Heart left ventricle (tissue), 16 donors: Measurements from ENCODE around the gene TNFAIP3. TPM values are rescaled to one million over a fixed set of nuclear protein-coding genes. Genes with fewer than 3 reads are reported as not detected.

Experiments
- ATAC-seq, 4 donors: fragments of 200-7000 bp; cut with Tn5 transposase; one replicate each; pipeline ENCODE4 v1.9.1; 2020 to 2022; ENCODE audit warnings: moderate library complexity in 4 of 4, mild to moderate bottlenecking in 3 of 4, moderate number of reproducible peaks in 1 of 4
- DNase-seq, 5 donors: peaks; one replicate each; pipeline ENCODE4 v3.0.0-alpha.2; 2020
- H3K27ac ChIP-seq, 12 donors: fragments of 200-600 bp; sonication (generic) in 4 of 12; one replicate each; pipeline versions ENCODE4 v1.5.0 to v1.8.0; 2016 to 2022; ENCODE audit warnings: mild to moderate bottlenecking in 2 of 12
- H3K27me3 ChIP-seq, 9 donors: fragments of 200-600 bp; sonication (generic) in 2 of 9; one replicate each; pipeline versions ENCODE4 v1.5.1 to v1.8.0; 2016 to 2022; ENCODE audit warnings: mild to moderate bottlenecking in 3 of 9
- H3K36me3 ChIP-seq, 9 donors: fragments of 200-600 bp; sonication (generic) in 2 of 9; one replicate each; pipeline versions ENCODE4 v1.5.0 to v1.8.0; 2018 to 2022; ENCODE audit warnings: mild to moderate bottlenecking in 2 of 9
- H3K4me1 ChIP-seq, 12 donors: fragments of 200-600 bp; sonication (generic) in 4 of 12; one replicate each; pipeline versions ENCODE4 v1.5.0 to v1.8.0; 2016 to 2022; ENCODE audit warnings: mild to moderate bottlenecking in 3 of 12
- H3K4me3 ChIP-seq, 12 donors: fragments of 200-600 bp; sonication (generic) in 4 of 12; one replicate each; pipeline versions ENCODE4 v1.5.0 to v1.8.0; 2017 to 2022; ENCODE audit warnings: mild to moderate bottlenecking in 9 of 12, moderate library complexity in 4 of 12
- H3K9me3 ChIP-seq, 12 donors: fragments of 200-600 bp; sonication (generic) in 4 of 12; one replicate each; pipeline versions ENCODE4 v1.5.0 to v1.8.0; 2016 to 2022; ENCODE audit warnings: mild to moderate bottlenecking in 1 of 12
- POLR2A ChIP-seq, 2 donors: fragments of 450-650 bp; IDR thresholded peaks; one replicate each; pipeline ENCODE4 v1.6.1; 2017; ENCODE audit warnings: antibody characterized with exemption in 2 of 2, mild to moderate bottlenecking in 2 of 2, moderate library complexity in 2 of 2
- WGBS, 4 donors: extraction: QIAGEN DNeasy Blood & Tissue Kit in 2 of 4; methylation state at CpG; one replicate each; pipeline versions ENCODE4 v1.1.5 to v1.1.7; 2013 to 2018; 5-methylcytosine and 5-hydroxymethylcytosine counted together
- intact Hi-C, 10 donors: fragments of 100-400 bp; cut with DNase I; formaldehyde crosslinking; loops; one replicate each; pipeline versions ENCODE4 v1.11.1 to v1.14.2; 2022
- polyA plus RNA-seq, 2 donors: library from polyadenylated mRNA; stranded (reverse); fragments of 200-250 nt; gene quantifications; one replicate each; pipeline ENCODE4 v1.2.3, GENCODE V29; 2013
- total RNA-seq, 9 donors: library from RNA; depleted of rRNA in 2 of 9; stranded (reverse); fragments of >200 nt in 2 of 9; fragmentation: NEBNext Ultra II Directional in 3 of 9; extraction: Animal tissue kit (Norgen Biotek cat#: 25700) in 3 of 9; gene quantifications; one replicate each; pipeline versions ENCODE4 v1.1.0 to v1.2.4, GENCODE V29; 2016 to 2023
- TF ChIP-seq, protein P1 (sequence below), 12 donors: fragments of 200-600 bp; sonication (generic) in 4 of 12; IDR thresholded peaks; one replicate each; pipeline versions ENCODE4 v1.5.0 to v1.8.0; 2018 to 2022; ENCODE audit warnings: antibody characterized with exemption in 12 of 12, mild to moderate bottlenecking in 5 of 12
- donor health status: ischemic (EF 13 %, LVEDD 7.1; RV severe dilation, severe dysfunction).
- donor health status: healthy with polysubstance abuse.
- donor health status: DM: no; HTN: yes; CAD: no.
- donor health status: DM: no; HTN: no; CAD: no.
- donor health status: ischemic (EF 25% LVEDD 6.9; RV normal size, moderate dysfunction).
- donor health status: ischemic (EF 25% LVEDD 5.7; RV mildly dilated, moderate dysfunction).
- donor health status: healthy.
- donor health status: DM: yes; HTN: yes; CAD: no.
- donor health status: ischemic (EF 35%, LVEDD 5.7; RV mildly dilated, moderate dysfunction).
- donor health status: nonischemic (EF 11% LVEDD 7.7; RV severe dilation, severe dysfunction).
- donor health status: DM: yes; HTN: yes; CAD: no.
- donor health status: PGD.
- donor health status: ischemic (EF 29% LVEDD 5.4; RV normal size, mild dysfunction).
- donor health status: nonischemic (EF 23%, LVEDD 6.1; RV moderate dilation, normal function).

Gene TNFAIP3
- total and polyA plus RNA-seq, 11 donors = 3.0 to 33.7 (median 4.7) TPM

DNA sequence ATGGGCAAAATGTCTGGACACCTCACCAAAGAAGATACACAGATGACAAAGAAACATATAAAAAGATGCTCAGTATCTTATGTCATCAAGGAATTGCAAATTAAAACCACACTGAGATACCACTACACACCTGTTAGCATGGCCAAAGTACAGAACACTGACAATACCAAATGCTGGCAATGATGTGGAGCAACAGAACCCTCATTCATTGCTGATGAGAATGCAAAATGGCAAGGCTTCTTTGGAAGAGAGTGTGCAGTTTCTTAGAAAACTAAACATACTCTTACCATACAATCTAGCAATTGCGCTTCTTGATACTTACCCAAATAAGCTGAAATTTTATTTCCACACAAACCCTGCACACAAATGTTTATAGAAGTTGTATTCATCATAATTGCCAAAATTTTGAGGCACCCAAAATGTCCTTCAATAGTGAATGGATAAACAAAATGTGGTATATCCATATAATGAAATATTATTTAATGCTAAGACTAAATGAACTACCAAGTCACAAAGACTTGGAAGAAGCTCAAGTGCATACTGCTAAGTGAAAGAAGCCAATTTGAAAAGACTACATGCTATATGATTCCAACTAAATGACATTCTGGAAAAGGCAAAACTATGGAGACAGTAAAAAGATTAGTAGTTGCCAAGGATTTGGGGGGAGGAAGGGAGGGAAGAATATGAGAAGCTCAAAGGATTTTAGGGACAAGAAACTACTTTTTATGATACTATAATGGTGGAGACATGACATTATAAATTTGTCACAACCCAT lies 50.7 kb downstream of the TNFAIP3 start:
- H3K4me3 ChIP-seq = no peak overlapping the region
- 96 to 100% (median 99%) methylated on average over 1 of the region's 1 CpG for WGBS, 4 donors
- intact Hi-C loops = no loop called here

DNA sequence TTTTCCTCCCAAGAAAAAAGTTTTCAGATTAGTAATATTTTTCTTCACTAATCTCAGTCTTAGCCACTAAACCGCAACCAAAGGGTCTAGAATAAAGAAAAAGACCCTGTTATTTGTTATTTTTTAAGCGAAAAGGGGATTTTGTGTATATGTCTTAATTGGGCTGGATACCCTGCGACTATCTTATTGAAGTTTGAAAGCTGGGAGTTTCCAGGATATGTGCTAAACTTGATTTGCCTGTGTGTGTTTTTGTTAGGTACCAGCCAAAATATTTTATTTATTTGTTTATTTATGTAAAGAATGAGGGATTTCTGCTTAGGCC lies 52.4 kb downstream of the TNFAIP3 start:
- Histone ChIP-seq H3K4me1 (no peaks in the 10 kb centered on the region), H3K27me3 (no peaks in the 10 kb centered on the region), H3K27ac (no peak overlapping the region), H3K9me3 (peaks cover 0 to 2% (median 0%) of the 10 kb centered on the region in 12 donors), H3K36me3 (no peaks in the 10 kb centered on the region), H3K4me3 (no peak overlapping the region)
- 90 to 97% (median 94%) methylated on average over 3 of the region's 3 CpGs for WGBS, 4 donors
- no peak for ATAC-seq
- TF ChIP-seq POLR2A (IDR thresholded peaks at IDR 0.05) = no peak
- TF ChIP-seq, protein P1, sequence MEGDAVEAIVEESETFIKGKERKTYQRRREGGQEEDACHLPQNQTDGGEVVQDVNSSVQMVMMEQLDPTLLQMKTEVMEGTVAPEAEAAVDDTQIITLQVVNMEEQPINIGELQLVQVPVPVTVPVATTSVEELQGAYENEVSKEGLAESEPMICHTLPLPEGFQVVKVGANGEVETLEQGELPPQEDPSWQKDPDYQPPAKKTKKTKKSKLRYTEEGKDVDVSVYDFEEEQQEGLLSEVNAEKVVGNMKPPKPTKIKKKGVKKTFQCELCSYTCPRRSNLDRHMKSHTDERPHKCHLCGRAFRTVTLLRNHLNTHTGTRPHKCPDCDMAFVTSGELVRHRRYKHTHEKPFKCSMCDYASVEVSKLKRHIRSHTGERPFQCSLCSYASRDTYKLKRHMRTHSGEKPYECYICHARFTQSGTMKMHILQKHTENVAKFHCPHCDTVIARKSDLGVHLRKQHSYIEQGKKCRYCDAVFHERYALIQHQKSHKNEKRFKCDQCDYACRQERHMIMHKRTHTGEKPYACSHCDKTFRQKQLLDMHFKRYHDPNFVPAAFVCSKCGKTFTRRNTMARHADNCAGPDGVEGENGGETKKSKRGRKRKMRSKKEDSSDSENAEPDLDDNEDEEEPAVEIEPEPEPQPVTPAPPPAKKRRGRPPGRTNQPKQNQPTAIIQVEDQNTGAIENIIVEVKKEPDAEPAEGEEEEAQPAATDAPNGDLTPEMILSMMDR (IDR thresholded peaks at IDR 0.05) = no peak
- no peak for DNase-seq
- intact Hi-C loops = no loop called here

More for the DNA sequence above, 50.7 kb downstream of the TNFAIP3 start:
- no peak for TF ChIP-seq POLR2A (IDR thresholded peaks at IDR 0.05)
- Histone ChIP-seq H3K27ac (no peak overlapping the region), H3K9me3 (peaks cover 0 to 15% (median 5%) of the 10 kb centered on the region in 12 donors), H3K4me1 (no peaks in the 10 kb centered on the region), H3K36me3 (no peaks in the 10 kb centered on the region), H3K27me3 (no peaks in the 10 kb centered on the region)
- ATAC-seq (no peak), DNase-seq (no peak)

DNA sequence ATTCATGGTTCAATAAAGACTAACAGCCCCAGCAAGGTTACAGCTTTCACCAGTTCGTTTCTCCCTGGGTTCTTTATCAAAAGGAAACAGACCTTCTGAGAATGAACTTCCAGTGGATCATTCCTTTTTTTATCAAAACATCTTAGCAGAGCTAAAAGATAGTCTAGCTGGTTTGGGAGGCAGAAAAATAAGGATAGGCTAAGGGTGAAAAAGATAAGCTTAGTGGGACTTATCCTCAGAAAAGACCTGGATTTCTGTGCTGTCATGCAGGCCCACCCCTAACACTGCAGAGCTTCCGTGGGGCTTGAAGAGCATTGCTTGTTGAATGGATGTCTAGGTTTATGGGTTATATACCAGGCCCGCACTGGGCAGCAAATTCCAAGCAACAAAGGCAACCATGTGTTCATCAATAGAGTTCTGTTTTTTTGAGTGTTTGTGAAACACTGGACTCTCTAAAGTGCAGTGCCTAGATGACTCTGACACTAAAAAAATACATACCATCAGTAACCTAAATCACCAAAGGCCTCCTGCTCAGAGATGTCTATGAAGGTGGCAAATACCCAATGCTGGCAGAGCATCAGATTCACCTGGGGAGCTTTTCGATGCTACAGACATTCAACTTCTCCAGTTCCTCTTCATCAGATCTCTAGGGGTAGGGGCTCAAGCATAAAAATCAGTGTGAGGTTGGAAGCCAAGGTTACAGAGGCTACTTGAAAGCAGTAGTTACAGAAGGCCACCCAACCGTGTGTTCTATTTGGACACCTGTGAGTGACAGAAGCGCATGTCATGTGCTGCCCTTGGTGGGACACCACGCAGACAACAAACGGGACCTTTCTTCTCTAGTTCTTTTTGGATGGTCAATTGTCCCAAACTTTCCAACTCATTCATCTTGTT lies 53.0 kb downstream of the TNFAIP3 start:
- no peaks in the 10 kb centered on the region for H3K9me3 ChIP-seq
- H3K4me1 ChIP-seq = no peaks in the 10 kb centered on the region
- H3K27ac ChIP-seq = no peak overlapping the region
- TF ChIP-seq POLR2A (IDR thresholded peaks at IDR 0.05) = no peak
- TF ChIP-seq, protein P1 (IDR thresholded peaks at IDR 0.05) = no peak
- DNase-seq (no peak), ATAC-seq (no peak)
- no peak overlapping the region for H3K4me3 ChIP-seq
- no peaks in the 10 kb centered on the region for H3K36me3 ChIP-seq
- H3K27me3 ChIP-seq = no peaks in the 10 kb centered on the region
- intact Hi-C loops = no loop called here
- 86 to 88% (median 87%) methylated on average over 8 of the region's 8 CpGs for WGBS, 4 donors

DNA sequence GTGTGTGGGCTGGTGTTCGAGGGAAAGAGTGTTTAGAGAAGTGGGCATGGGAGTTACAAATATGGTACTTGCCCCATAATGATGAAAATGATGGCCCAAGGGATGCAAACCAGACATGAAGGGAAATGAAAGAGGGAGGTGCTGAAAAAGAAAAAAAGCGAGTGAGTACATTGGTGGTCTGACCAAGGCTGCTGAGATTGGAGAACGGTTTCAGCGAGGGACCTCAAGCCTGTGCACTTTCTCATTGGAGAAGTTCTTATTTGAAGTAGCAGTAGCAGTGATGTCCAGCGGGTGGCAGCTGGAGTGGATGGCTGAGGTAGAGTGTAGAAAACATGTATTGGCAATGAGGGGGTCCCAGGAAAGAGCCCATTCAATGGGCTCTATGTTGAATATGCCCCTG lies 54.8 kb downstream of the TNFAIP3 start:
- no peak overlapping the region for H3K27ac ChIP-seq
- H3K9me3 ChIP-seq = no peaks in the 10 kb centered on the region
- peaks cover 0 to 12% (median 0%) of the 10 kb centered on the region in 12 donors for H3K4me1 ChIP-seq
- H3K4me3 ChIP-seq = no peak overlapping the region
- DNase-seq = no peak
- intact Hi-C loops = no loop called here
- 84 to 92% (median 90%) methylated on average over 5 of the region's 5 CpGs for WGBS, 4 donors
- H3K36me3 ChIP-seq = no peaks in the 10 kb centered on the region
- no peak for ATAC-seq
- no peak for TF ChIP-seq POLR2A (IDR thresholded peaks at IDR 0.05)
- TF ChIP-seq, protein P1 (IDR thresholded peaks at IDR 0.05) = peak in 2 of 12 donors; percentile 3 to 7
- no peaks in the 10 kb centered on the region for H3K27me3 ChIP-seq
